Left renal cortex interstitium (tissue), 4 donors: ENCODE results near the gene KCNJ6. TPM values are rescaled to one million over a fixed set of nuclear protein-coding genes. Genes with fewer than 3 reads are reported as not detected.
A peak's percentile ranks its signal among the peaks of the same experiment; 100 is the strongest.
"Not testable (repeated sequence)": the region's sequence is repeated elsewhere in the genome, so short reads cannot be mapped to it uniquely, and the experiment has no call there.

Experiments used
- DNase-seq, 4 donors: peaks; one replicate each; pipeline ENCODE4 v3.0.0-alpha.2; 2013; ENCODE audit warnings: low read depth in 4 of 4, low spot score in 2 of 4, missing footprints in 1 of 4
- polyA plus RNA-seq, 4 donors: library from polyadenylated mRNA; unstranded; fragments of 120-200 nt; gene quantifications; one replicate each; pipeline ENCODE4 v1.2.1, GENCODE V29; 2013; ENCODE audit not compliant: insufficient read length in 4 of 4

The KCNJ6 gene, protein sequence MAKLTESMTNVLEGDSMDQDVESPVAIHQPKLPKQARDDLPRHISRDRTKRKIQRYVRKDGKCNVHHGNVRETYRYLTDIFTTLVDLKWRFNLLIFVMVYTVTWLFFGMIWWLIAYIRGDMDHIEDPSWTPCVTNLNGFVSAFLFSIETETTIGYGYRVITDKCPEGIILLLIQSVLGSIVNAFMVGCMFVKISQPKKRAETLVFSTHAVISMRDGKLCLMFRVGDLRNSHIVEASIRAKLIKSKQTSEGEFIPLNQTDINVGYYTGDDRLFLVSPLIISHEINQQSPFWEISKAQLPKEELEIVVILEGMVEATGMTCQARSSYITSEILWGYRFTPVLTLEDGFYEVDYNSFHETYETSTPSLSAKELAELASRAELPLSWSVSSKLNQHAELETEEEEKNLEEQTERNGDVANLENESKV
- polyA plus RNA-seq, result under 1 TPM; 0.17 to 0.59 (median 0.26) TPM

DNA sequence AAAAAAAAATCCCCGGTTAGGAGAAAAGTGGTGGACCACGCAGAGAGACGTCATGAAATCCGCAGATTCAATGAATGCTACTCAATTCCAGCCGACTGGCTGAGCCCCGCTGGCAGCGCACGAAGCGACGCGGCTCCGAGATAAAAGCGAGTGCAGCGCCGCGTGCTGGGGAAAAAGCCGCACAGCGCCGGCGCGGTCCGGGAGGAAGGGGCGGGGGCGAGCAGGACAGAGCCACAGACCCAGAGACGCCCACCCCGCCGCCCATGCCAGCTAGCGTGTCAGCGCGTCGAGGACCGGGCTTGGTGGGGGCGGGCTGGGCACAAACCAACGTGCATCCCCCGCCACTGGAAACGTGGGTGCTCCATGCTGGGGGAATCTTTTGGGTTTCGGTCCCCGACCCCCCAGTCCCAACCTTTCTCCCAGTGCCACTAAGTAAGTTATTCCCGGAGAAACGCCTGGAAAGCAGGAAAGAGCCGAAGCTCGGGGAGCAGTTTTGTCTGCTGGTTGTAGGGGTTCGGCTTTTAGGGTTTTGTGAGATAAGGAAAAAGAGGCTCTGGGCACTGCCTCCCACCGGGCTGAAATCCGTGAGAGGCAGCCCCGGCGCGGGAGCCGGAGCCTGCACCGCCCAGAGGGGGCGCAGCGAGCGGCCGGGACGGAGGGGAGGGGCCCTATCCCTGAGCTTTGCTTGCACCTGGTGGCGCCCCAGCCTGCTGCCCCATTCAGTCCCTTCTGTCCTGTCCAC lies at the start of gene KCNJ6:
Gene KCNJ6 (minus strand): TSS at position 148 of the 742 bp plus-strand sequence. CDS start 75,775 bp downstream, outside the sequence.
- peak in 3 of 4 donors; percentile 42 to 59 (median 54) for DNase-seq

DNA sequence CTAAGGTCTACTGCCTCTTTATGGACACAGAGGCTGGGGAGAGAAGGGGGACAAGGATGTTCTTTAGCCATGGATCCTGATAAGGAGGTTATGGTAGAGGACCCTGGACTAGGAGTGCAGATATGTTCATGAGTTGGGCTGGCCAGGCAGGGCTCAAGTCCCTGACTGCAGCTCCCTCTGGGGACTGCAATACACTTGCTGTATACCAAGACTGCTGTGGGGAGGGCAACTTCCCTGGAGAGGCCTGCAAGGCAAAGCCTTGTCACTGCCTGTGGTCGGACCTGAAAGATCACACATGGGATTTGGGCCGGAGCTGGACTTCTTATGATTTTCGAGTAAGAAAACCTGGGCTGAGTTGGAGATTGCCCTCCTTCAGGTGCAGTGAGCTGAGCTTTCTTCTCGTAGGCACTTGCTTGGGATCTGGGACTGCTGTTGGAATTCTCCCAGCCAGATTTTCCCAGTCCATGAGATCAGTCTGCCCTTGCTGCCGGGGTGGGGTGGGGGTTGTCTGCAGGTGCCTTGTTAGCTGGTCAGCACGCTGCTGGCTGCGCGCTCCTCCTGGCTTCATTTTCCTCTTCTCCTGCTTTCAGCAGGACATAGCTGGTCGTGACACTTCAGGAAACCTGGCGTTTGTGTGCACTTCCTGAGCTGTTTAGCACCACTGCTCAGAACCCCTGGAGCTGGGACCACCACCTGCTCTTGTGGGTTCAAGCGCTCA lies 49.0 kb upstream of the KCNJ6 start:
- no peak for DNase-seq

DNA sequence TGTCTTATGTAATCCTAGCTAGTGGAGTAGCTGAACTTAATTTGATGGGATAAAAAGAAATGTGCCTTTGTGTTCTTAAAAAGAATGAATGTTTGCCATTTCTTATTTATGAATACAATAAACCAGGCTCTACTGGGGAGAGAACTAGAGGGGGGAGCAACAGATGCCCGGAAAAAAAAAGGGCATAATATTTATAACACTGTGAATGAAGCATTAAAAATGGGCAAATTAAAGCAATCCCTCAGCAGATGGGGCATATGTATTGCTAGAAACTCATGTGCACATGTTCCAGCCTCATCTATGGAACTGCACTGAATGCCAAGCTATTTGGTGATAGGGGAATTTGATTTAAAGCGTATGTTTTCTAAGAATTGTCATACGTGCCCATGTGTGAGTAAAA lies 42.3 kb upstream of the KCNJ6 start:
- DNase-seq, result no peak

DNA sequence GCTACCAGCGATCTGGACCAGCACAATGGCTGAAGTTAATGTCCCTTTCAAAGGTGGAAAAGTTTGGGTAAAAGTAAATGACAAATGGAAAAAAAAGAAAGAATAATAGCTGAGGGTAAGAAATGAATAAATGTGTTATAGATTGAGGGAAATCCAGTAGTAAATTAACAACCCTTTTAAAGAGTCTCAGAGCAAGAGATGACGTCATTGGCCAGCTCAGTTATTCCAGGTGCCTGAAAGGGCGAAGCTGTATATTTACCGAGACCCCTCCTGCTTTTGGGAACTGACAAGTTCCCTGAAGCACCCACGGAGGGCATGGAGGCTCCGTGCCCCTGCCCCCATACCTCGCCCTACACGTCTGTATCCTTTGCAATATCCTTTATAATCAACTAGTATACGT lies 40.5 kb upstream of the KCNJ6 start:
- no peak for DNase-seq

DNA sequence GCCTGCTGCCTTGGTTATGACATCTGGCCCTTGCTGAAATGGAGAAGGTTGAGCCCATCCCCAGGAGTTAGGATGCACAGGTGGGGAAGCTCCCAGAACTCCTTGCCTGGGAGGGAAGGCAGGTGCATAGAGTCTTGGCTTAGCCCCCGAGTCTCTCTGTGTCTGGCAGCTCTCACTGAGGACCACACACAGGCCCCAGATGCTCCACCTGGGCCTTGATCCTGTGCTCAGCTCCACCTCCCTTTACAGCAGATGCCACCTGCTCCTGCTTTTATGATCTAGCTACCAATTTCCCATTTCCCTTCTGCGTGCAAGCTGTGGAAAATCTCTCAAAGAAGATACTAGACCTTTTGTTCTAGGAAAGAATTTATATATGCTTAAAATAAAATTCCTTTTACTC lies 28.8 kb upstream of the KCNJ6 start:
- DNase-seq, result no peak

DNA sequence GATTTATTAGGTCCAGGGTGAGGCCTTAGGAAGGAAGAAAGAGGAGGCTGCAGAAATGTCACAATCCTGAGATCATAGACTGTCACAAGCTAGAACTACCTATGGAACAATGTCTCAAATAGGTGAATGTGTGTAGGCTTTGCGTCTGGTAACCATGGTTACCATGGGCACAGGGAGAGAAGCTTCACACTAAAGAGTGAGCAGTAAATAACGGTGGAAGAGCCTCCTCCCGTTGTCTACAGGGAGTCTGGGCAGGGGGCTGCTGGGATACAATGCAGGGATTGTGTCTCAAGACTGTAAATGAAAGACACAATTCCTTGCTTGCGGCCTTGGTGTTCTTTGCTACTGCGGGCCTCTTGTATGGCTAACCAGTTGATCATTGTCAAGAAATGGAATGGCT lies 28.2 kb upstream of the KCNJ6 start:
- DNase-seq, result no peak

DNA sequence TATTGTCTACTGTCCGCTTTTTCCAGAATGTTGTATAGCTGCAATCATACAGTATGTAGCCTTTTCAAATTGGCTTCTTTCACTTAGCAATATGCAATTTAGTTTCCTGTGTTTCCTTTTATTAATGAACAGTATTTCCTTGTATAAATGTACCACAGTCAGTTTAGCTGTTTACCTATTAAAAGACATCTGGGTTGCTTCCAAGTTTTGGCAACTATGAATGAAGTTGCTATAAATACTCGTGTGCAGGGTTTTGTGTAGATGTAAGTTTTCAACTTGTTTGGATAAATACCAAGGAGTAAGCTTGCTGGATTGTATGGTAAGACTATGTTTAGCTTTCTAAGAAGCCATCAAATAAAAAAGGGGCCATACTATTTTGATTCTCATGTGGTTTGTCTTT lies 24.4 kb upstream of the KCNJ6 start:
- no peak for DNase-seq

DNA sequence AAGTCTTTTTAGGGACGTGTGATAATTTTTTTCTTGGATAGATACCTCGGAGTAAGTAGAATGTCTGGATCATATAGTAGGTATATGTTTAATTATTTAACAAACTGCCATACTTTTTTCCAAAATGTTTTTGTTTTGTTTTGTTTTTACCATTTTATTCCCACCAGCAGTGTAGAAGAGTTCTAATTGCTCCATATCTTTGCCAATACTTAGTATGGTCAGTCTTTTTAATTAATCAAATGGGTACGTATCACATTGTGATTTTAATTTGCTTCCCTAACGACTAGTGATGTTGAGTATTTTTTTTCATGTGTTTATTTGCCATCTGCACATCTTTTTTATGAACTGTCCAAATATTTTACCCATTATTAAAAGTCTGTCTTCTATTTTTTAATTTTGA lies 23.6 kb upstream of the KCNJ6 start:
- DNase-seq, result no peak

DNA sequence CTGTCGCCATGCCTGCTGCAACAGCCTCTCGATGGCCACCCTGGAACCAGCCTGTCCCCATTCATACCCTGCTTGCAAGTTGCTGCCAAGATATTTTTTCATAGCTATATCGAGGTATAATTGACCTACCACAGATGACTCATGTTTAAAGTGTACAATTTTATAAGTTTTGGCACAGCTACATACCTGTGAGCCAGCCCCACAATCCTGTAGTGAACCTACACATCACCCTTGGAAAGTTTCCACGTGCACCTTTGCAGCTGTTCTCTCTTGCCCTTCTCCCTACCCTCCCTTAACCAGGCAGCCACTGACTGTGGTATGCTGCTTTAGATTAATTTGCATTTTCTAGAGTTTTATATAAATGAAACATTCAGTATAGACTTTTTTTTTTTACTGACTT lies 23.0 kb upstream of the KCNJ6 start:
- no peak for DNase-seq

DNA sequence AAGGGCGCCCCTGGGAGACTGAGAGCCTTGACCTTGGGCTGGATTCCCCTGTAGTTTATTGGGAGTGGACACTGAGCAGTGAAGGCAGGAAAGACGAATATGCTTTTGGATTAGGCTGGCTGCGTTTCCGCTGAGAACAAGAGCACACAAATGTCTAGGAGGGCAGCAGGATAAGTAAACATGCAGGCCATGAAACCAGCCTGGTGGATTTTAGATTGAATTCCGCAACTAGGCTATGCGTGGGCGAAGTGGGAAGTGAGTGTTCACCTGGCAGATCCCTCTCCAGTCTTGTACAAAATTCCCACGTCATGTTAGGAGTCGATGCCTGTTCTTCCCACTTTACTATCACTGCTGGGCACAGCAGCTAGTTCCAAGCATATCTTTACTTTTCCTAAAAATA lies 21.4 kb upstream of the KCNJ6 start:
- no peak for DNase-seq

DNA sequence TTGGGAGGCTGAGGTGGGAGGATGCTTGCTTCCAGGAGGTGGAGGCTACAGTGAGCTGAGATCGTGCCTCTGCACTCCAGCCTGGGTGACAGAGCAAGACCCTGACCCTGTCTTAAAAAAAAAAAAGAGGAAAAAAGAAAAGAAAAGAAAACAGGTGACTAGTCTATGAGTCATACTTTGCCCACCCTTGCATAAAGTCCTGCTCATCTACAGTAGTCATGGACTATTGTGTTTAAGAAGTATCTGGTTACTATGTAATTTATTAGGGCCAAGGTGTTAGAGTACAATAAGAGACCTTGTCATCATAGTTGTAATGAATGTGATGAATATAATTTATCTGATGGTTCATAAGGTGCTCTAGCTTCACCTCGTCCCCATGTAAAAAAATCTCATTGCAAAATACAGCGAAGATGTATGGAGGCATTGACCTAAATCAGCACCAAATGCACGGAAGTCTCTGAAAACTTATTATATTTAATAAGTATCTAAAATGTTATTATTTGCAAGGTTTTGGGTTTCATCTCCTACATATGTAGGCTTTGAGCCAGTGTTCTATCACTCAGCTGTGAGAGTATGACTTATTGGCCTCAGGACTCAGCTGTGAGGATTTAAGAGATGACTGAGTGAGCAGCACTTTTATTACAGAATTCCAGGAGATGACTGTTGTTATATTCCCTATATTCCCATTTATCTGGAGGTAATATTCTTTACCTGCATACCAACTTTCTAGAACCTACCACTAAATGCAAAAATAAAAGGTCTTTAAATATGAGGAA lies 19.9 kb upstream of the KCNJ6 start:
- DNase-seq, result no peak

DNA sequence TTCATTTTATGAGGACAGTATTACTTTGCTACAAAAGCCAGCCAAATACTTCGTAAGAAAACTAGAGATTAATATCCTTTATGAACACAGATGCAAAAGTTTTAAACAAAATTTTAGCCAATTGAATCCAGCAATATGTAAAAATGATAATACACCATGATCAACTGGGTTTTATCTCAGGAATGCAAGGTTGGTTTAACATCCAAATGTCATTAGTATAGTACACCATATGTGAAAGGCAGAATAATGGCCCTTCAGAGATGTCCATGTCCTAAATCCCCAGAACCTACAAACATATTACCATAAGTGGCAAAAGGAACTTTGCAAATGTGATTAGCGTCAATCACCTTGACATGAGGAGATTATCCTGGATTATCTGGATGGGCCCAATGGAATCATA lies 16.7 kb upstream of the KCNJ6 start:
- no peak for DNase-seq

DNA sequence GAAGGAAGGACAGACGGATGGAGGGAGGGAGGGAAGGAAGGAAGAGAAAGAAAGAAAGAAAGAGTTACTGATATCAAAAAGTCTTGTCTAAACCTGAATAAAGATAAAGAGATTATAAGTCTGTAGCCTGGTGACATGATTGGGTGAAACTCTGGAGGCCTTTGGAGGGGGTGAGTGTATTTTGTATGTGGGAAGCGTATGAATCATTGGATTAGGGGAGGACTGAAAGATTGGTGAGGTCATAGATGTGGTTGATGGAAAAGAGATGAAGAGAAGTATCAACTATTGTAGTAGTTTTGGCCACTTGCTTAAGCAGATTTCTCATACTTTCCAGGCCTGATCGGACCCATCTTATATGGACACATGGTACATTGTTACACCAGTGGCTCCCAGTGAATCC lies 11.5 kb upstream of the KCNJ6 start:
- no peak for DNase-seq

DNA sequence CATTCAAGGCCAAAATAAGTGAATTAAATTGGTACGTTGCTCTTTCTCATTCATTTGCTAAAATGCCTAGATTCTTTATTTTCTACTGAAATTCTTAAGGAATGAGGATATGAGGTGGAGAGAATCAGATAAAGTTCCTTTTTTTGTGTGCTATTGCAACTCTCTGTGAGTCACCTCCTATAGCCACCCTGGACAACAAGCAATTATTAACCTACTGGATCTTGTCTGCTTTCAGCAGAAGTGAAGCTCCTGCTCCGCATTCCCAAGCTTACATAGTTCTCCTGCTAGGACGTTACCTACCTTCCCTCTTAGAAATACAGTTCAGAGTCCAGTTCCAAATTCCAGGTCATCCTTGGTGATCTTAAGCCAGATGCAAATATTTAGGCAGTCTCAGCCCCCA lies 4.8 kb upstream of the KCNJ6 start:
- DNase-seq, result no peak

DNA sequence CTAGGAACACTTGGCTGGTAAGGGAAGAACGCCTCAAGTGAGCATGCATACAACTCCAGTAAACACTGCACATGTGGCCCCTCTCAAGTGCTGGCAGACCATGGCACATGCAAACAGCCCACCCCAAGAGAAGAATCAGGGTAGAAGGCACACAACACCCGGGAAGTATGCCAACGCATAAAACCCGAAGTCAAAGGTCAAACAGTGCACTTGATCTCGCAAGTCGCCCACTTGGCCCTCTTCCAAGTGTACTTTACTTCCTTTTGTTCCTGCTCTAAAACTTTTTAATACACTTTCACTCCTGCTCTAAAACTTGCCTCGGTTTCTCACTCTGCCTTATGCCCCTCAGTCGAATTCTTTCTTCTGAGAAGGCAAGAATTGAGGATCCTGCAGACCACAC lies 4.0 kb upstream of the KCNJ6 start:
- DNase-seq, result not testable (repeated sequence)

DNA sequence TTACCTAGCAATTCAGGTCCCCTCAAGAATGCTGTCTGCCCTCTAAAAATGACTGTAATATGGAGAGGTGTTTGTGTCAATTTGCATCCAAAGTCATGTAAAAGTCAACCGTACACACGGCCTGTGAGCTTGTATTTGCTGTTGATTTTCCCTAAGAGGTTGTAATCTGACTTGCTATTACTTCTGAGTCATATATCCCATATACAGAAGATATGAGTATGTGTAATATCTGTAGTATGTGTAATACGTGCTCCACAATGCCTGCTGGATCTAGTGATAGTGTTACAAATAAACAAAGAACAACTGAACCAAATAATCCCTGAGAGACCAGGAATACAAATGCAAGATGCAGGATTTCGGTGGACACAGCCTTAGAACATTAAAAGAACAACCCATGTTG lies 1.4 kb upstream of the KCNJ6 start:
- DNase-seq, result no peak

DNA sequence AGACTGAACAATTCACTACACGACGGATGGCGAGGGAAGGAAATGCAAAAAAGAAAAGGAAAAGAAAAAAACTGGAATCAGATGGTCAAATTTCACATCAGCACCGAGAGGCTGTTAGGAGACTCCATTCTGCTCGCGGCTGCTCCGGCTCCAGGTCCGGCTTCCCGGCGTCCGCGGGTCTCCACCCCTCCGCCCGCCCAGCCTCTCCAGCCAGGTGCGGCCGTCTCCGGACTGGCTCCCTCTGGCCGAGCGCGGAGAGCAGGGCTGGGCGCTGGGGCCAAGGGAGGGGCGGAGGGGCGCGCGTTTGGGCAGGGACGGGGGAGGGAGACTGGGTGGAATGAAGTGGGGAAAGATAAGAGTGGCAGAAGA lies 332 bp downstream of the KCNJ6 start:
- DNase-seq, result no peak

DNA sequence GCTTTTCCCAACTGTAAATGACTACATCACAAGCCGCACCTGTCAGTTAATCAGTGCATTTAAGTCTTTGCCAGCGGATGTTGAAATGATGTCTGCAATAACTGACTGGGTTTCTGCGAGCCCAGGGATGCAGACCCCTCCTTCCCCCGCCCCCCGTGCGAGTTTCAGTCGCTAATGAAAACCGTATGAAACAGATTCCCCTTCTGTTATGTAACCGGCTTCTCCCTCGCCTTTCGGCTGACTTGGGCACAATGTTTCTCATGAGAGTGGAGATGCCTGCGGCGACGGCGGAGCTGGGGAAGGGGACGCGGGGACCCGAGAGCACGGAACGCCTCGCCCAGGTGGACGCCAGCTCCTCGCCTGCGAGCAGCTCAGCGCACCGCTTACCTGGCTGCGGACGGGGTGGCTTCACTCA lies 753 bp downstream of the KCNJ6 start:
- no peak for DNase-seq

DNA sequence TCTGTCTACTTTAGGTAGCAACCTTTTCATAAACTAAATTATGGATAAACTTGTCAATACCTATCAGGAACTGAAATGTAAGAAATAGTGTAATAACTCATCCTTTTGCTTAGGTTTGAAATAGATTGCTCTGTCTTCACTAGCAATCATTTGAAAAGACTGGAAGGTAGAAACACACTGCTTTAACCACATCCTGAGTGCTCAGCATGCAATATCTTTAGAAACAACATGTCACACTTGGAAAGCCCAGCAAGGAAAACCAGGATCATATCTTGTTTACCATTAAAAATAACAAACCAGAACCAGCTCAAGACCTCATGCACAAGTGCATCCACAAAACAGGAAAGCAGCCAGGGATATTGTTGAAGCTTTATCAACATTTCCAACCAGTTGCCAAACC lies 3.6 kb downstream of the KCNJ6 start:
- no peak for DNase-seq

DNA sequence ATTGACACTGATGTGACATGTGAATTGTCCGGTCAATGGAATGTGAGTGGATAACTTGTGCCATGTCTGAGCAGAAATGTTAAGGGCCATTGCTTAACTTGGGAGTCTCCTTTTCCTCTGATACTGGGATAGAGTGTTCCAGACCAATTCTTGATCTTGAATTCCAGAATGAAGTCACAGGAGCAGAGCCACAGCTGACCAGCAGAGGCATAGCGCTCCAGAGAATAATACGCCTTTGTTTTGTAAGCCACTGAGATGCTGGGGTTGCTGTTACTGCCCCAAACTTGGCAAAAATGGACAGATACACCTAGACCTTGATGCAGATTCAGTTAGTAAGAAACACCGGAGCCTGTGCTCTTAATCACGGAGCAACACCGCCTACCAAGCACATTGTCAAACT lies 6.3 kb downstream of the KCNJ6 start:
- no peak for DNase-seq

DNA sequence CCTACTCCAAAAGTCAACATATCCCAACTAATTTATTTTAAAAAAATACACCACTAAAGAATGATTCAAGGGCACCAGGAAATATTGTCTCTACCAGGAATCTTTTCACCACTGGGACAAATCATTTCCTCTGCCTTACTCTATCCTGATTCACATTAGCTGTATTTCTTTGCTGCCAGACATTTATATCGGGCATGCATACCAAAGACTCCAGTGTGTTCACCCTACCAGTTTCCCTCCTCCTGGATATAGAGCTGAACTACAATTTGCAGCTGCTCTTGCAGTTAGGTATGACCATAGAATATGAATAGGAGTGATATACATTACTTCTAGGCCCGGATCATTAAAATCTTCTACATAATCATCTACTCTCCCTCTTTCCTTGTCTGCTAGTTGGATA lies 7.6 kb downstream of the KCNJ6 start:
- DNase-seq, result no peak
